RWPE2 (cell line): Measurements from ENCODE around the gene FNBP1L.

Source experiments
- ATAC-seq: fragments of 200-7000 bp; cut with Tn5 transposase; 3 replicates; pipeline ENCODE4 v1.9.1; 2021; ENCODE audit warnings: low read depth
- DNase-seq: peaks from one replicate; pipeline ENCODE4 v3.0.0-alpha.2; 2020; ENCODE audit warnings: low spot score
- H3K27ac ChIP-seq: fragments of 450-650 bp; 2 replicates; pipeline ENCODE4 v1.5.1; 2017; ENCODE audit warnings: mild to moderate bottlenecking; ENCODE audit not compliant: poor library complexity, severe bottlenecking
- H3K27me3 ChIP-seq: fragments of 250-450 bp; sonication (Bioruptor Pico); 2 replicates; pipeline ENCODE4 v1.5.1; 2021; ENCODE audit warnings: mild to moderate bottlenecking, moderate library complexity; ENCODE audit not compliant: insufficient read depth, poor library complexity, severe bottlenecking
- H3K36me3 ChIP-seq: fragments of 250-450 bp; sonication (Bioruptor Pico); 2 replicates; pipeline ENCODE4 v1.5.1; 2020; ENCODE audit warnings: low read depth, mild to moderate bottlenecking, moderate library complexity
- H3K4me1 ChIP-seq: fragments of 250-450 bp; sonication (Bioruptor Pico); 2 replicates; pipeline ENCODE4 v1.5.1; 2021; ENCODE audit warnings: mild to moderate bottlenecking, moderate library complexity; ENCODE audit not compliant: insufficient read depth, poor library complexity, severe bottlenecking
- H3K4me3 ChIP-seq: fragments of 250-450 bp; sonication (Bioruptor Pico); 2 replicates; pipeline ENCODE4 v1.5.1; 2021; ENCODE audit warnings: mild to moderate bottlenecking, moderate library complexity; ENCODE audit not compliant: severe bottlenecking
- H3K9me3 ChIP-seq: fragments of 250-450 bp; sonication (Bioruptor Pico); 2 replicates; pipeline ENCODE4 v1.5.1; 2021; ENCODE audit warnings: mild to moderate bottlenecking, moderate library complexity; ENCODE audit not compliant: severe bottlenecking
- CTCF ChIP-seq: fragments of 450-650 bp; IDR thresholded peaks from one replicate; pipeline ENCODE4 v1.5.1; 2017; ENCODE audit warnings: mild to moderate bottlenecking, moderate library complexity; ENCODE audit not compliant: poor library complexity, severe bottlenecking

The FNBP1L gene

DNA sequence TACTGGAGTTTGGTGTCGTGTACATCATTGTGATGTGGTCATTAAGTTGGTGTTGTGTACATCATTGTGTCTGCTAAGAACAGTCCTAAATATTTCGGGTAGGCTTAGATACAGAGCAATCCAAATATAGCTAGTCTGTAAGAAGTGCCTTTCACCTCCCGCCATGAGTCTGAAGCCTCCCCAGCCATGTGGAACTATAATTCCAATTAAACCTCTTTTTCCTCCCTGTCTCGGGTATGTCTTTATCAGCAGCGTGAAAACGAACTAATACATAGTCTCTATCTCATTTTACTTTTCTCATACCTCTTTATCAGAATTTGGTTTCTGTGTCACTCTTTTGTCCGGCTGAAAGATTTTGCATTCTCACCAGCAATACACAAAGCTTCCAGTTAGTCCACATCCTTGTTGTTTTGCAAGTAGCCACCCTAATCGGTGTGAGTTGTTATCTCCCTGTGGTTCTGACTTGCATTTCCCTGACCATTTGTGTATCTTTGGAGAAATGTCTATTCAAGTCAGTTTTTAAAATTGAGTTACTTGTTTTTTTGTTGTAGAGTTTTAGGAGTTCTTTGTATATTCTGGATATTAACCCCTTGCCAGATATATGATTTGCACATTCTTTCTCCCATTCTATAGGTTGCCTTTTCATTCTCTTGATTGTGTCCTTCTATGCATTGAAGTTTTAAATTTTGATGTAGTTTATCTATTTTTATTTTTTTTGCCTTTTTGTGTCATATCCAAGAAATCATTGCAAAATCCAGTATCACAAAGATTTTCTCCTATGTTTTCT, 56.5 kb downstream of the FNBP1L start:
- peaks cover 38% of the 10 kb centered on the region for H3K36me3 ChIP-seq
- DNase-seq (no peak), ATAC-seq (no peak)
- H3K4me1 ChIP-seq: peaks cover 19% of the 10 kb centered on the region
- no peak overlapping the region for H3K4me3 ChIP-seq
- no peak for TF ChIP-seq CTCF
- H3K27ac ChIP-seq: no peak overlapping the region
- H3K9me3 ChIP-seq: peaks cover 2% of the 10 kb centered on the region
- no peaks in the 10 kb centered on the region for H3K27me3 ChIP-seq

DNA sequence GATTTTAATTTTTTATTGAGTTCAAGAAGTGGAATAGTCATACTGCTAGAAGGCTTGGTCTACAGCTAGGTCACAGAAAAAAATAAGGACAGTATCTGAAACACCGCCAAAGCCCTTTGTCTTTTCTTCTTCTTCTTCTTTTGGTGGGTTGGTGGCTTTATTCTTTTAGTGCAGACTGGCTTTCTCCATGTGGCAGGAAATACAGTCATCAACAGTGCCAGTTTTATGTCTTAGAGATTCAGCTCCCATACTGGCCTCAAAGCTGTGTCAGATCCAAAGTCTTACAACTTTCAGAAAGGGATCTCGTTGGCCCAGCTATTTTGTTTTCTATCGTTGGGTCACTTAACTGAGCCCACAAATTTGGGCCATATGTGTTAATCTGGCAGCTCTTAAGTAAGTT, 58.2 kb downstream of the FNBP1L start:
- Histone ChIP-seq H3K36me3 (peaks cover 21% of the 10 kb centered on the region), H3K27me3 (no peaks in the 10 kb centered on the region), H3K4me3 (no peak overlapping the region), H3K27ac (no peak overlapping the region), H3K4me1 (peaks cover 19% of the 10 kb centered on the region), H3K9me3 (peaks cover 2% of the 10 kb centered on the region)
- ATAC-seq: no peak
- no peak for DNase-seq
- no peak for TF ChIP-seq CTCF

- DNase-seq (no peak), ATAC-seq (no peak)
- H3K9me3 ChIP-seq: no peaks in the 10 kb centered on the region
- H3K36me3 ChIP-seq: no peaks in the 10 kb centered on the region; the same call in 1 of the 2 replicates
- no peaks in the 10 kb centered on the region for H3K27me3 ChIP-seq
- no peak overlapping the region for H3K27ac ChIP-seq
- H3K4me3 ChIP-seq: no peak overlapping the region
- TF ChIP-seq CTCF: no peak
- peaks cover 27% of the 10 kb centered on the region for H3K4me1 ChIP-seq
These were observed 68.2 kb downstream of the FNBP1L start for GRCh38 chr1:93516164-93516563.

GRCh38 chr1:93518516-93518915, 70.6 kb downstream of the FNBP1L start:
- 0 out of 3 replicates have a peak, but pooled peaks have one; percentile 13 for ATAC-seq
- TF ChIP-seq CTCF: no peak
- no peaks in the 10 kb centered on the region for H3K27me3 ChIP-seq
- peaks cover 12% of the 10 kb centered on the region; the same call in 1 of the 2 replicates for H3K36me3 ChIP-seq
- H3K9me3 ChIP-seq: no peaks in the 10 kb centered on the region
- H3K4me1 ChIP-seq: peaks cover 27% of the 10 kb centered on the region
- no peak for DNase-seq
- H3K27ac ChIP-seq: peak overlapping the region; percentile 64
- H3K4me3 ChIP-seq: no peak overlapping the region
